Ishikawa (cell line): Measurements from ENCODE around the gene DYNC1H1.

Experiments
- EGR1 ChIP-seq: IDR thresholded peaks from 2 replicates; pipeline ENCODE4 v1.6.1; 2012
- EP300 ChIP-seq: IDR thresholded peaks from 2 replicates; pipeline ENCODE4 v1.6.1; 2012; ENCODE audit warnings: borderline replicate concordance
- FOXM1 ChIP-seq: IDR thresholded peaks from 2 replicates; pipeline ENCODE4 v1.6.1; 2012; ENCODE audit warnings: low read depth, borderline replicate concordance
- NFIC ChIP-seq: IDR thresholded peaks from 2 replicates; pipeline ENCODE4 v1.6.1; 2012
- RAD21 ChIP-seq: IDR thresholded peaks from 2 replicates; pipeline ENCODE4 v1.6.1; 2012; ENCODE audit warnings: low read depth
- TAF1 ChIP-seq: IDR thresholded peaks from 2 replicates; pipeline ENCODE4 v1.6.1; 2012; ENCODE audit warnings: low read depth, mild to moderate bottlenecking
- TCF12 ChIP-seq: IDR thresholded peaks from 2 replicates; pipeline ENCODE4 v1.6.1; 2012; ENCODE audit warnings: low read depth
- YY1 ChIP-seq: IDR thresholded peaks from 2 replicates; pipeline ENCODE4 v1.6.1; 2012; ENCODE audit warnings: low read depth
- TF ChIP-seq, protein P1 (sequence below): IDR thresholded peaks from 2 replicates; pipeline ENCODE4 v1.6.1; 2012; ENCODE audit warnings: low read depth, mild to moderate bottlenecking
- TF ChIP-seq, protein P2 (sequence below): IDR thresholded peaks from 2 replicates; pipeline ENCODE4 v1.6.1; 2012

DNA sequence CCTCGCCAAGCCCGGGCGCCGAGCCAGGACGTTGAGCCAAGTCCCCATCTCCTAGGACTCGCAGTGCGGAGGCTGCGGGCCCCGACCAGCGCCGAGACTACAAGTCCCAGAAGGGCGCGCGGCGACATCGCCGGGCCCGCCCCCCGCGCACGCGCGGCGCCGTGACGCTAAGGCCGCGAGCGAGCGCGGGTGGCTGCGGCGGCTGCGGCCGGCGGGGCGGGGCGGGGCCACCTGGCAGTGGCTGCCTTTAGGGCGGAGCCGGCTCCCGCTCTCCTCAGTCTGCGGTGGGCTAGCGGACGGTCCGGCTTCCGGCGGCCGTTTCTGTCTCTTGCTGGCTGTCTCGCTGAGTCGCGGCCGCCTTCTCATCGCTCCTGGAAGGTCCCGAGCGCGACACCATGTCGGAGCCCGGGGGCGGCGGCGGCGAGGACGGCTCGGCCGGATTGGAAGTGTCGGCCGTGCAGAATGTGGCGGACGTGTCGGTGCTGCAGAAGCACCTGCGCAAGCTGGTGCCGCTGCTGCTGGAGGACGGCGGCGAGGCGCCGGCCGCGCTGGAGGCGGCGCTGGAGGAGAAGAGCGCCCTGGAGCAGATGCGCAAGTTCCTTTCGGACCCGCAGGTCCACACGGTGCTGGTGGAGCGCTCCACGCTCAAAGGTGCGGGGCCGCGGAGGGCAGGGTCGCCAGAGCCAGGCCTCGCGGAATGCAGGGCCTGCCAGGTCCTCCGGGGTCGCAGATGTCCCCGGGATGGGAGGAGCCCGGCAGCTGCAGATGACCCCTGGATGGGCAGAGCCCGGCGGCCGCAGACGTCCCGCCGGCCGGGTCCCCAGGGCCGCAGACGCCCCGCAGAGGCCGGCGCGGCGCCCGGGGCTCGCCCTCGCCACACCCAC lies at the start of gene DYNC1H1:
- TF ChIP-seq, protein P1, sequence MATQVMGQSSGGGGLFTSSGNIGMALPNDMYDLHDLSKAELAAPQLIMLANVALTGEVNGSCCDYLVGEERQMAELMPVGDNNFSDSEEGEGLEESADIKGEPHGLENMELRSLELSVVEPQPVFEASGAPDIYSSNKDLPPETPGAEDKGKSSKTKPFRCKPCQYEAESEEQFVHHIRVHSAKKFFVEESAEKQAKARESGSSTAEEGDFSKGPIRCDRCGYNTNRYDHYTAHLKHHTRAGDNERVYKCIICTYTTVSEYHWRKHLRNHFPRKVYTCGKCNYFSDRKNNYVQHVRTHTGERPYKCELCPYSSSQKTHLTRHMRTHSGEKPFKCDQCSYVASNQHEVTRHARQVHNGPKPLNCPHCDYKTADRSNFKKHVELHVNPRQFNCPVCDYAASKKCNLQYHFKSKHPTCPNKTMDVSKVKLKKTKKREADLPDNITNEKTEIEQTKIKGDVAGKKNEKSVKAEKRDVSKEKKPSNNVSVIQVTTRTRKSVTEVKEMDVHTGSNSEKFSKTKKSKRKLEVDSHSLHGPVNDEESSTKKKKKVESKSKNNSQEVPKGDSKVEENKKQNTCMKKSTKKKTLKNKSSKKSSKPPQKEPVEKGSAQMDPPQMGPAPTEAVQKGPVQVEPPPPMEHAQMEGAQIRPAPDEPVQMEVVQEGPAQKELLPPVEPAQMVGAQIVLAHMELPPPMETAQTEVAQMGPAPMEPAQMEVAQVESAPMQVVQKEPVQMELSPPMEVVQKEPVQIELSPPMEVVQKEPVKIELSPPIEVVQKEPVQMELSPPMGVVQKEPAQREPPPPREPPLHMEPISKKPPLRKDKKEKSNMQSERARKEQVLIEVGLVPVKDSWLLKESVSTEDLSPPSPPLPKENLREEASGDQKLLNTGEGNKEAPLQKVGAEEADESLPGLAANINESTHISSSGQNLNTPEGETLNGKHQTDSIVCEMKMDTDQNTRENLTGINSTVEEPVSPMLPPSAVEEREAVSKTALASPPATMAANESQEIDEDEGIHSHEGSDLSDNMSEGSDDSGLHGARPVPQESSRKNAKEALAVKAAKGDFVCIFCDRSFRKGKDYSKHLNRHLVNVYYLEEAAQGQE = no peak
- TF ChIP-seq YY1 = no peak
- peak; percentile 63; the same call in 1 of the 2 replicates for TF ChIP-seq TAF1
- no peak for TF ChIP-seq EGR1
- no peak for TF ChIP-seq TCF12
- no peak for TF ChIP-seq RAD21
- TF ChIP-seq NFIC = peak; percentile 52
- no peak for TF ChIP-seq EP300
- TF ChIP-seq, protein P2, sequence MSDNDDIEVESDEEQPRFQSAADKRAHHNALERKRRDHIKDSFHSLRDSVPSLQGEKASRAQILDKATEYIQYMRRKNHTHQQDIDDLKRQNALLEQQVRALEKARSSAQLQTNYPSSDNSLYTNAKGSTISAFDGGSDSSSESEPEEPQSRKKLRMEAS = no peak
- TF ChIP-seq FOXM1 = no peak
